Ascending aorta (tissue), 2 donors: ENCODE data around the gene SERPINB1. TPM values are rescaled to one million over a fixed set of nuclear protein-coding genes. Genes with fewer than 3 reads are reported as not detected.
A peak's percentile ranks its signal among the peaks of the same experiment; 100 is the strongest.

Experiments
- DNase-seq, 2 donors: peaks; one replicate each; pipeline ENCODE4 v3.0.0-alpha.2; 2019; ENCODE audit warnings: low spot score in 2 of 2
- H3K27ac ChIP-seq, 2 donors: fragments of 200-600 bp; sonication (generic); one replicate each; pipeline ENCODE4 v1.5.1; 2016 to 2017; ENCODE audit warnings: mild to moderate bottlenecking in 1 of 2
- H3K27me3 ChIP-seq: fragments of 200-600 bp; sonication (generic); one replicate; pipeline ENCODE4 v1.5.1; 2017
- H3K36me3 ChIP-seq, 2 donors: fragments of 200-600 bp; sonication (generic); one replicate each; pipeline ENCODE4 v1.5.1; 2016
- H3K4me1 ChIP-seq, 2 donors: fragments of 200-600 bp; sonication (generic); one replicate each; pipeline ENCODE4 v1.5.1; 2016 to 2017; ENCODE audit warnings: mild to moderate bottlenecking in 1 of 2
- H3K4me3 ChIP-seq, 2 donors: fragments of 200-600 bp; sonication (generic); one replicate each; pipeline ENCODE4 v1.5.1; 2016 to 2017; ENCODE audit warnings: mild to moderate bottlenecking in 1 of 2
- H3K9me3 ChIP-seq, 2 donors: fragments of 200-600 bp; sonication (generic); one replicate each; pipeline ENCODE4 v1.5.1; 2016
- CTCF ChIP-seq, 3 experiments: fragments of 200-600 bp in 2 of 3; fragments of 450-650 bp in 1 of 3; sonication (generic) in 2 of 3; IDR thresholded peaks; one replicate each; pipeline ENCODE4 v1.5.1; 2016 to 2019; ENCODE audit warnings: antibody characterized with exemption in 3 of 3, mild to moderate bottlenecking in 1 of 3, moderate library complexity in 1 of 3
- intact Hi-C: fragments of 100-400 bp; cut with DNase I; formaldehyde crosslinking; loops from one replicate; pipeline ENCODE4 v1.15.1; 2023
- total RNA-seq: library from RNA; depleted of rRNA; stranded (reverse); fragments of >200 nt; gene quantifications from one replicate; pipeline ENCODE4 v1.1.0, GENCODE V29; 2016

SERPINB1 gene
- total RNA-seq, 1 donor from 2014 or later, result 14.0 TPM

DNA sequence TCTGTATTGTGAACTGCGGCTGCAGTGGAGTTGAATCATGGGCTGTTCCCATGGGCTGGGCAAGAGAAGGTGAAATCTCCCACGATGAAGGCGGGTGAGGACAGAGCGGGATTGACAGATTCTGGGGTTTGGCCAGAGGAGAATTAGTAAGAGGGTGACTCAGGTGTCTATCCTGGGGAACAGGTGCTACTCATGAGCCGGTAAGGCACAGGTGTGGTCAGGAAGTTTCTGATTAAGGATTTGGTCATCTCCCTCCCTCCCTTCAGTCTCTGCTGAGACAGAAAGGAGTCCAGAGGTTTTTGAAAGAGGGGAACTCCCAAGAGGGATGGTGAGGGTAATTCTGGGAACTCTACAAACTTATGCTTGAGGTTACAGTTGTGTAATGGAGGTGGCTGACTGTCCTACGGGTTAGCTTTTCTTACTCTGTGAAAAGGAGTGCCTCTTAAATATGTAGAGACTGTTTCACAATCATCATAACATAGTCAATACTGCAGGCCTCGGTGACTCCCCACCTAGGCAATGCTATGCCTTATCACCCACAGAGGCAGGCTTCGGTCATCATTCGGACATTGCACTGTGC is 31.5 kb downstream of the SERPINB1 start:
- Histone ChIP-seq H3K36me3 (no peaks in the 10 kb centered on the region), H3K4me3 (no peak overlapping the region), H3K27ac (no peak overlapping the region), H3K9me3 (peaks cover 0 to 2% of the 10 kb centered on the region in 2 donors), H3K27me3 (no peaks in the 10 kb centered on the region), H3K4me1 (peaks cover 4% of the 10 kb centered on the region in 2 donors)
- DNase-seq, result no peak
- no peak for TF ChIP-seq CTCF (IDR thresholded peaks at IDR 0.05)
- intact Hi-C loops, result no loop called here

DNA sequence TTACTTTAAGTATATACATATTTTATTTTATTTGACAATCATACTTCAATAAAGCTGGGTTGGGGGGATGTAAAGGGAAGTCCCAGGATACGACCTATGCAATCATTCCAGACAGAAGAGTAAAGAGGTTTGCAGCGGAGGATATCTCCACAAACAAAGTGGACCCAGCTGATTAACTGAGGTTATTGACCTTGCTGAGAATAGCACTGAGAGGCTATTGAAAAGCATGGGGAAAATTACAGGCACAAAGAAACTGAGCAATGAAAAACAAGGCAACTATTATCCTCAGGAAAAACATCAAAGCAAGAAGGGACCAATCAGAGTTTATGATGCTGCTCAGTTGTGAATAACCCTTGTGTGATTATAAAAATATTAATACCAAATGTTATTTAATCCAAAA is 32.6 kb downstream of the SERPINB1 start:
- Histone ChIP-seq H3K27me3 (no peaks in the 10 kb centered on the region), H3K9me3 (no peaks in the 10 kb centered on the region), H3K36me3 (no peaks in the 10 kb centered on the region), H3K27ac (no peak overlapping the region), H3K4me3 (no peak overlapping the region), H3K4me1 (peaks cover 4 to 10% of the 10 kb centered on the region in 2 donors)
- DNase-seq, result no peak
- no peak for TF ChIP-seq CTCF (IDR thresholded peaks at IDR 0.05)
- intact Hi-C loops, result no loop called here

GRCh38 chr6:2807342-2808090 is 34.1 kb downstream of the SERPINB1 start:
- Histone ChIP-seq H3K27me3 (no peaks in the 10 kb centered on the region), H3K27ac (peak overlapping the region in 1 of 2 donors; percentile 35), H3K36me3 (no peaks in the 10 kb centered on the region), H3K9me3 (no peaks in the 10 kb centered on the region), H3K4me3 (peak overlapping the region in 1 of 2 donors; percentile 1), H3K4me1 (peaks cover 4 to 10% of the 10 kb centered on the region in 2 donors)
- intact Hi-C loops, result no loop called here
- TF ChIP-seq CTCF (IDR thresholded peaks at IDR 0.05), result no peak
- no peak for DNase-seq

DNA sequence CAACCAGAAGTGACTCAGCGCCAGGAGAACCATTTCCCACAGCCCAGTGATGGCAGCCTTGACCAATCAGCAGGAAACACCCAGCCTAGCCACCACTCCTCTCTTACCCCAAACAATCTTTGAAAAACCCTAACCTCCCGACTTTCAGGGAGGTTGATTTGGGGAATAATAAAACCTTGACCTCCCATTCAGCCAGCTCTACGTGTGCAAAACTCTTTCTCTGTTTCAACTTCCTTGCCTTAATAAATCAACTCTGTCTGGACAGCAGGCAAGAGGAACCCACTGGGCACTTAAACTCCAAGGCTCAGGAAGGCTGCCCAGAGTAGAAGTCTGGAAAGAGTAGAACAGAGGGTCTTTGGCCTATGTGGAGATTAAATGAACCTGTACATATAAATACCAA is 35.0 kb downstream of the SERPINB1 start:
- no peak overlapping the region for H3K4me3 ChIP-seq
- intact Hi-C loops, result no loop called here
- no peaks in the 10 kb centered on the region for H3K27me3 ChIP-seq
- H3K27ac ChIP-seq, result no peak overlapping the region
- no peak for TF ChIP-seq CTCF (IDR thresholded peaks at IDR 0.05)
- no peak for DNase-seq
- H3K9me3 ChIP-seq, result no peaks in the 10 kb centered on the region
- H3K36me3 ChIP-seq, result no peaks in the 10 kb centered on the region
- H3K4me1 ChIP-seq, result peaks cover 4 to 10% of the 10 kb centered on the region in 2 donors

GRCh38 chr6:2805031-2805430 is 36.6 kb downstream of the SERPINB1 start:
- Histone ChIP-seq H3K36me3 (no peaks in the 10 kb centered on the region), H3K27me3 (no peaks in the 10 kb centered on the region)
- intact Hi-C loops, result no loop called here

More at GRCh38 chr6:2805031-2805430, 36.6 kb downstream of the SERPINB1 start:
- no peak for TF ChIP-seq CTCF (IDR thresholded peaks at IDR 0.05)
- DNase-seq, result no peak
- Histone ChIP-seq H3K9me3 (no peaks in the 10 kb centered on the region), H3K4me1 (peaks cover 4 to 10% of the 10 kb centered on the region in 2 donors), H3K4me3 (no peak overlapping the region), H3K27ac (no peak overlapping the region)
